GM19240 (cell line): Measurements from ENCODE around the gene KRT86.
"Not testable (repeated sequence)": the region's sequence is repeated elsewhere in the genome, so short reads cannot be mapped to it uniquely, and the experiment has no call there.

Experiments
- DNase-seq: peaks from one replicate; pipeline ENCODE4 v3.0.0; 2011; ENCODE audit warnings: low spot score; ENCODE audit not compliant: insufficient read length

KRT86 gene

GRCh38 chr12:52251367-52252051, 22.9 kb upstream of the KRT86 start:
- DNase-seq: no peak

GRCh38 chr12:52252175-52252615, 22.2 kb upstream of the KRT86 start:
- DNase-seq: not testable (repeated sequence)

GRCh38 chr12:52252728-52253343, 21.6 kb upstream of the KRT86 start:
- no peak for DNase-seq

- no peak for DNase-seq
Measured at GRCh38 chr12:52253391-52254179, 20.9 kb upstream of the KRT86 start.

GRCh38 chr12:52254180-52254964, 20.1 kb upstream of the KRT86 start:
- no peak for DNase-seq

GRCh38 chr12:52254965-52255751, 19.3 kb upstream of the KRT86 start:
- DNase-seq: no peak

GRCh38 chr12:52255926-52256583, 18.4 kb upstream of the KRT86 start:
- DNase-seq: no peak

- no peak for DNase-seq
Measured at GRCh38 chr12:52256584-52256935, 17.9 kb upstream of the KRT86 start.

- DNase-seq: no peak
Measured at GRCh38 chr12:52257074-52257551, 17.3 kb upstream of the KRT86 start.

- DNase-seq: not testable (repeated sequence)
Measured at GRCh38 chr12:52257922-52258321, 16.5 kb upstream of the KRT86 start.

GRCh38 chr12:52258335-52258901, 16.0 kb upstream of the KRT86 start:
- DNase-seq: no peak

- no peak for DNase-seq
Measured at GRCh38 chr12:52259657-52260243, 14.7 kb upstream of the KRT86 start.

GRCh38 chr12:52260361-52261207, 13.9 kb upstream of the KRT86 start:
- no peak for DNase-seq

GRCh38 chr12:52261208-52261484, 13.3 kb upstream of the KRT86 start:
- DNase-seq: no peak

- DNase-seq: no peak
Measured at GRCh38 chr12:52262286-52262685, 12.2 kb upstream of the KRT86 start.

- DNase-seq: no peak
Measured at GRCh38 chr12:52263761-52264434, 10.5 kb upstream of the KRT86 start.

- DNase-seq: no peak
Measured at GRCh38 chr12:52264435-52264825, 10.0 kb upstream of the KRT86 start.

GRCh38 chr12:52266514-52266913, 7.9 kb upstream of the KRT86 start:
- no peak for DNase-seq
